ENCODE data around the gene APBA2.
"Not testable (repeated sequence)": the region's sequence is repeated elsewhere in the genome, so short reads cannot be mapped to it uniquely, and the experiment has no call there.

Gene APBA2

DNA sequence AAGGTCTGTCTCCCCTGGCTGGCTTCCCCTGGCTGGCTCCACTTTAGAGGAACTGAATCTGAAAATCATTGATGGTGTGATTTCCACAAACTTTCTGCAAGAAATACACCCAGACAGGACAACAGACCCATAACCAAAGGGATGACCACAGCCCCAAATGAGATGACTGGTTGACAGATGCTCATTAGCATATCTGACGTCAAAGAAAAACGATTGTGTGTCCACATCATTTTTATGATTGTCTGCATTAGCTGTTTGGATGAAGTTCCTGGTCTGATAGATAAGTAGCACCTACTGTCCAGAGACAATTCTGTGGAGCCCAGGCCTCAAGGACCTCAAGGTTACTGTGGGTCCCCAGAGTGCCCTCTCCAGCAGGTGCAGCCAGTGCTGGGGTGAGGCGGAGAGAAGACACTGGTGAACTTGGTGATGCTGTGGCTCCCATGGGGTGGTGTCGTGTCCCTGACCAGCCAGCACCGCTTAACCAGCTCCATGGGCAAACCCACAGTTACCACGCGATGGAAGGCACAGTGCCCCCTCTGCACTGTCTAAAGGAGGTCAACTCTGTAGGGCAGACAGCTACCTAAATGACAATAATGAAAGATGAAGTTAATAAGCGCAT, 256.5 kb downstream of the APBA2 start:
- DNase-seq = no peak

DNA sequence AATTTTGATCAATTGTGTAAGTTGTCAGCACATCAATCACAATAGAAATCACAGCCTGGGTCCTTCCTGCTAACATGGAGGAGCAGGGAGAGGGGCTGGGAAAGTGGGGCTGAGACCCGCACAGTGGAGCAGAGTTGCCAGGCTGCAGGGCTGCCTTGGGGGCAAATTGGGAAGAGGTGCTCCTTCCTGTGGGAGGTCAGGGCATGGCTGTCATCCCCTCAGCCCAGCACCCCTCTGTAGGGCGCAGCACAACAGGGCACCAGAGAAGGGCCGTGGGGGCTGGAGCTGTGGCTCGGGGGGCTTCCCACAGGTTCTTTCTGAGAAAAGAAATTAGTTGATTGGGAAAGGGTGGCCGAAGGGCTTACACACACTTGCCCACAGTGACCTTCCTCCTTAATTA, 257.5 kb downstream of the APBA2 start:
- DNase-seq = no peak

DNA sequence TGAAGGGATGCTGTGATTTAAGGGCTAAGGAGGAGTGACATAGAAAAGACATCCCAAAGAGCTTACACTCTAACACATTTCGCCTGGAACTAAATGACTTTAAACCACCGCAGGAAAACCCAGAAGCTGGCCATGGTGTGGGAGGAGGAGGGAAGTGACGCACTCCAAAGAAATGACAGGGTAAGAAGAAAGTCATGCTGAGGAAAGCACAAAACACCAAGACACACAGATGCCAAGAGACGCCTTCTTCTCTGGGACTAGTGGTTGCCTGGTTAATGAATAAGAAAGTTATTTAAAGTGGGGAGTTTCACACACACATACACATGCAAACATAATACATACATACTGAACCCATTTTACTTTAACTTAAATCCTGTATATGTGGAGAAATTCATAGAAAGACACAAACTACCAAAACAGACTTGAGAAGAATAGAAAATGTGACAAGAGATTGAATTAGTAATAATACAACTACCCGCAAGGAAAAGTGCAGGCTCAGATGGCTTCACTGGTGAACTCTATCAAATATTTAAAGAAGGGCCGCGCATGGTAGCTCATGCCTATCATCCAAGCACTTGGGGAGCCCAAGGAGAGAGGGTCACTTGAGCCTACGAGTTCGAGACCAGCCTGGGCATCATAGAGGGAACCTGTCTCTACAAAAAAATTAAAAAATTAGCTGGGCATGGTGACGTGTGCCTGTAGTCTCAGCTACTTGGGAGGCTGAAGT, 258.3 kb downstream of the APBA2 start:
- DNase-seq = peak; percentile 89

GRCh38 chr15:29149738-29150075, 263.9 kb downstream of the APBA2 start:
- no peak for DNase-seq

- DNase-seq = no peak
Observed at GRCh38 chr15:29150515-29151483, 265.0 kb downstream of the APBA2 start.

DNA sequence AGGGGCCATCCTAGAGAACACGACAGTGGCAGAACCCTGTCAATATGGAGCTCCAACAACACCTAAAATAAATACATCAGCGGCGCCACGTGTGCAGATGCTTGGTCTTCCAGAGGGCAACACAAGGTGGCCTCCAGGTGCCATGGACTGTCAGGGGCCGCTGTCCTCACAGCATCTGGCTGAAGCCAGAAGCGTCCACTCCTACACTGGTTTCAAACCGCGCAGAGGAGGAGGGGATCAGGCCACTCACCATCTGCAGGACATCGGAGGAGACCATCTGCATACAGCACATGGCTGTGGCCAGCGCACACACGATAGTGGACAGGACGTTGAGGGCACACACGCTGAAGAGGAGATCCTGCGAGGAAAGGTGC, 265.7 kb downstream of the APBA2 start:
- DNase-seq = no peak

GRCh38 chr15:29156521-29156920, 270.7 kb downstream of the APBA2 start:
- DNase-seq = no peak

- DNase-seq = no peak
Observed at GRCh38 chr15:29159771-29160455, 274.1 kb downstream of the APBA2 start.

GRCh38 chr15:29162411-29162810, 276.6 kb downstream of the APBA2 start:
- DNase-seq = no peak

DNA sequence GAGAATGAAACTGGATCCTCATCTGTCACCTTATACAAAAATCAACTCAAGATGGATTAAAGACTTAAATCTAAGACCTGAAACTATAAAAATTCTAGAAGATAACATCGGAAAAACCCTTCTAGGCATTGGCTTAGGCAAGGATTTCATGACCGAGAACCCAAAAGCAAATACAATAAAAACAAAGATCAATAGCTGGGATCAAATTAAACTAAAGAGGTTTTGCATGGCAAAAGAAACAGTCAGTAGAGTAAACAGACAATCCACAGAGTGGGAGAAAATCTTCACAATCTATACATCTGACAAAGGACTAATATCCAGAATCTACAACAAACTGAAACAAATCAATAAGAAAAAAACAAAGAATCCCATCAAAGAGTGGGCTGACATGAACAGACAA, 281.3 kb downstream of the APBA2 start:
- DNase-seq = not testable (repeated sequence)

Data from fibroblast of skin of right biceps (primary cell).